GM19025 (cell line): ENCODE measurements around the gene NDUFC2.
"Not testable (repeated sequence)": the region's sequence is repeated elsewhere in the genome, so short reads cannot be mapped to it uniquely, and the experiment has no call there.

Source experiments
- ATAC-seq: cut with Tn5 transposase; IDR thresholded peaks from one replicate; pipeline ENCODE4 v1.9.1; 2021; ENCODE audit warnings: mild to moderate bottlenecking, low read depth, moderate library complexity; ENCODE audit not compliant: unreplicated experiment

Gene NDUFC2

GRCh38 chr11:78079232-78080083, at the start of gene NDUFC2:
Gene NDUFC2 (minus strand): TSS chr11:78079862. CDS start chr11:78079744, 118 bp downstream.
- ATAC-seq: peak; percentile 86

GRCh38 chr11:78127403-78127802, 47.7 kb upstream of the NDUFC2 start:
- ATAC-seq: no peak

- ATAC-seq: no peak
Measured at GRCh38 chr11:78112582-78113275, 33.1 kb upstream of the NDUFC2 start.

- no peak for ATAC-seq
Measured at GRCh38 chr11:78111298-78111697, 31.6 kb upstream of the NDUFC2 start.

GRCh38 chr11:78110830-78111229, 31.2 kb upstream of the NDUFC2 start:
- no peak for ATAC-seq

GRCh38 chr11:78110351-78110750, 30.7 kb upstream of the NDUFC2 start:
- no peak for ATAC-seq

- ATAC-seq: no peak
Measured at GRCh38 chr11:78109081-78110015, 29.7 kb upstream of the NDUFC2 start.

- no peak for ATAC-seq
Measured at GRCh38 chr11:78100676-78101472, 21.2 kb upstream of the NDUFC2 start.

- ATAC-seq: no peak
Measured at GRCh38 chr11:78100261-78100660, 20.6 kb upstream of the NDUFC2 start.

- no peak for ATAC-seq
Measured at GRCh38 chr11:78099666-78100065, 20.0 kb upstream of the NDUFC2 start.

- no peak for ATAC-seq
Measured at GRCh38 chr11:78097666-78098385, 18.2 kb upstream of the NDUFC2 start.

GRCh38 chr11:78094250-78094649, 14.6 kb upstream of the NDUFC2 start:
- no peak for ATAC-seq

GRCh38 chr11:78086521-78087074, 6.9 kb upstream of the NDUFC2 start:
- not testable (repeated sequence) for ATAC-seq

GRCh38 chr11:78085972-78086371, 6.3 kb upstream of the NDUFC2 start:
- no peak for ATAC-seq

- ATAC-seq: not testable (repeated sequence)
Measured at GRCh38 chr11:78084506-78084905, 4.8 kb upstream of the NDUFC2 start.

GRCh38 chr11:78083021-78083420, 3.4 kb upstream of the NDUFC2 start:
- ATAC-seq: no peak

GRCh38 chr11:78082146-78082545, 2.5 kb upstream of the NDUFC2 start:
- ATAC-seq: no peak

GRCh38 chr11:78081583-78081982, 1.9 kb upstream of the NDUFC2 start:
- no peak for ATAC-seq
